HG02884 (cell line): Measurements from ENCODE around the gene TTC28.

Experiments used
- ATAC-seq: cut with Tn5 transposase; IDR thresholded peaks from one replicate; pipeline ENCODE4 v1.9.1; 2021; ENCODE audit warnings: mild to moderate bottlenecking, moderate library complexity; ENCODE audit not compliant: unreplicated experiment

TTC28 gene

GRCh38 chr22:28297504-28297903, 382.1 kb downstream of the TTC28 start:
- ATAC-seq = peak; percentile 66

- ATAC-seq = no peak
Observed at GRCh38 chr22:28296452-28296851, 383.2 kb downstream of the TTC28 start.

- ATAC-seq = no peak
Observed at GRCh38 chr22:28283068-28283654, 396.5 kb downstream of the TTC28 start.

- no peak for ATAC-seq
Observed at GRCh38 chr22:28282405-28283067, 397.1 kb downstream of the TTC28 start.

DNA sequence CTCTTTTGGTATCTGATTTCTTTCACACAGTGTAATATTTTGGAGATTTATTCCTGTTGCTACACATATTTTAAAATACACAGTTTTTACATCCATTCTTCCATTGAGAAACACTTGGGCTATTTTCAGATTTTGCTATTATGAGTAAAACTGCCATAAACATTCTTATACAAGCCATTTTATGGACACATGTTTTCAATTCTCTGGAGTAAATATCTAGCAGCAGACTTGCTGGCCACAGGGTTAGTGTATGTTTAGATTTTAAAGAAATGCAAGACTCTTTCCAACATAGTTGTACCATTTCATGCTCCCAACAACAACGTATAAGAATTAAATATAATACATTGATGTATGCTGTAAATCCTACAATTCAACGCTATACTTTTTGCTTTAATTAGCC, 399.8 kb downstream of the TTC28 start:
- no peak for ATAC-seq

GRCh38 chr22:28269277-28269676, 410.4 kb downstream of the TTC28 start:
- no peak for ATAC-seq

DNA sequence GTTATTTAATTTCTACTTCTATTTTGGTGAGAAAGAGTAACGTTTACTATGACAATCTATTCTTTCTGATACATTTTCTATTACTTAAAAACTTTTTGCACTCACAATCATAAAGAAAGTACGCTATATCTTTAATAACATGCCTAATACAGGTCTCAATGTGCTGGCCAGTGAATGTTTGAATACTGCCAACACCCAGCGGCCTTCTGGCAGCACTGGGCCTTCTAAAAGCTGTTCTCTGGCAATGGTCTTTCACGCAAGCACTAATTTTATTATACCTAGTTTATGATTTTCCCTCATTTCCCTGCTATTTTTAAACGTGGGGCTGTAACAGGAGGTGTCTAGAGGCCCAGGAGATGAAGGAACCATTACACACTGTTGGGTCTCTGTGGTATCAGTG, 410.8 kb downstream of the TTC28 start:
- no peak for ATAC-seq

- no peak for ATAC-seq
Observed at GRCh38 chr22:28268171-28268570, 411.5 kb downstream of the TTC28 start.

DNA sequence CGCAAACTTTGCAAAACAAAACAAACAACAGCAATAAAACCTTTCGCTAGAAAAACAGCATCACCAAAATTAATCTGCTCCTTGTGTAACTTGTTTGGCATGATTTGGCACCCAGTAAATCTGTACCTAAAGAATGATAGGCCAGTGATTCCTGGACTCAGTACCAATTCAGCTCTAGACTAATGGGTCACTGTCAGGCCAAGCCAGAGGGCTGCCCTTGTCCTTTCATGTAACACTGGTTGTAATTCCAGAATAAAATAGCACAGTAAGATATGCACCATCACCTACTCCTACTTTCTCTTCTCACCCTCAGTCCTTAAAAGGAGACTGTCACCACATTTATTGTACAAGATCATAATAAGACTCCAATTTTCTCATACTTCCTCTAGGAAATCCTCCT, 419.0 kb downstream of the TTC28 start:
- ATAC-seq = no peak

DNA sequence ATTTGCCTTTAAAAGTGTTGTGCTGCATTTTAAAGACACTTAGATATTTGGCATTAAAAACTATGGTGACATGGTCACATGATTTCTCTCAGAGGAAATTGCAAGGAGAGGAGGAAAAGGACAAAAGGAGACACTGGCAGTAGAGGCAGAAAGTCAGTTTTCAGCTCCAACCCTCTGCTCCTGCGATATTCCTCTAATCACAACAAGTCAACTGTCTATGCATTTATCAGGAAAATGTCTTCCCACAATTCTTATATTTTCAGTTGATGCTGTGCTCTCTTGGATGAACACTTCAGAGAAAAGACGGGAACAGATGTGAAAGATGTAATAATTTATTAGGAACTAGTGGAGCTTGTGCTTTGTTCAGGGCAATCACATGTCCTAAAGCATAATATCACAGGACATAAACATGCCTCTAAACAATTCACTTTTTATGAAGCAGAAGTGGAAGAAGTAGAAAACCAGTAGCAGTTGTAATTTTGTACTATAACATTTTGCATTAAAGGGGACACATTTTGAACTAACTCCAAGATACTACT, 419.8 kb downstream of the TTC28 start:
- no peak for ATAC-seq

- ATAC-seq = no peak
Observed at GRCh38 chr22:28254396-28254795, 425.2 kb downstream of the TTC28 start.

DNA sequence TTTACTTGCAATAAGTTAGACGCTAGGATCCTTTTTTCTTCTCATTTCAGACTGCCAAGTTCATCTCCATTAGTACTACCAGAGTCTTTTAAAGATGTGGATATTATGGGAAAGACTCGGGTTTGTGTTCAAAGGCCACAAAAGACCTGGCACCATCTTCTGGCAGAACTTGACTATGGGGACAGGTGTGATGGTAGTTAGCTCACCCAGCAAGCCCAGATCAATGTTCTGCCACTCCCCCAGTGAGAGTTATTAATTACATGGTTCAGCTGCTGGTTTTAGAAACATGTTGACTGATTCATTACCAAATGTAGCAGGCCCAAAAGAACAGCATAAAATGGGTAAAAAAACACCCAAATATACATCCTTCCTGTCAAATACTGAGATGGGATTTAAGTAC, 427.1 kb downstream of the TTC28 start:
- ATAC-seq = no peak

DNA sequence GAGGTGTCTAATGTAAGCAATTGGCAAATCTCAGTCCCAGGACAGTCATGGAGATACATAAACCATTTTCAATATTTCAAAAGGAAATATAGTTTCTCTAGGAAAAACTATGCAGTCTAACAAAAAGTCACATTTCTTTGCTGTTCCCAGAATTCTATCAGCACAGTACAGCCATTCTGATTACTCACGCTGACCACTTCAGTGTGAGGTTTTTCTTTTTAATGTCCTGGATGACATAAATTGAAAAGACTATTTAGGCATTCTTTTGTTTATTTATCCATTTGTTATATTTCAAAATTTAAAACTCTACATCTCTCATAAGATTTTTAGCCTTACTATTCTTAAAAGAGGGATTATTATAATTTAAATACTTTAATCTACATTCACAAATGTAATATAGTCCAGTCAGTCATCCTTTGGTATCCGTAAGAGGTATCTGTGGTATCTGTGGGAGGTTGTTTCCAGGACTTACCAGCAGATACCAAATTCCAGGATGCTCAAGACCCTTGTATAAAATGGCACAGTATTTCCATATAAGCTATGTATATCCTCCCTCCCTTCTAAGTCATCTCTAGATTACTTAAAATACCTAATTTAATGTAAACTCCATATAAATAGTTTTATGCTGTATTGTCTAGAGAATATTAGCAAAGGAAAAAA, 429.5 kb downstream of the TTC28 start:
- ATAC-seq = no peak

DNA sequence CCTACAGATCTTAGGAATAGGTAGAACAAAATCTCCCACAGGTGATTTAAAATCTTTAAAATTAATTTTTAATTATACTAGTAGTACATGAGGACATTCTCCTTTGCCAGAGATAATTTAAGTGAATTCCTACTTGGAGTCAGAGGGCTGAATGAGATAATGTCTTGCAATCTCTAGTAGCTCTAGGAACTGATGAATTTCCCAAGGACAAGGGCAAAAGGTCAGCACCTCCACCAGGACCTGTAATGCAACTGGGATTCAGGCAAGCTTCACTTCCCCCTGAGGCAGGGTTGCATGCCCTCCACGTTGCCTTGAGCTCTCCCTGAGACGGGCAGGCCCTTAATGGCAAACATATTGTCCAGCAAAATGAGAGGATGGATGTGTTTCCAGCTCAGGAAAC, 430.2 kb downstream of the TTC28 start:
- ATAC-seq = no peak

- ATAC-seq = no peak
Observed at GRCh38 chr22:28247667-28248363, 431.8 kb downstream of the TTC28 start.

DNA sequence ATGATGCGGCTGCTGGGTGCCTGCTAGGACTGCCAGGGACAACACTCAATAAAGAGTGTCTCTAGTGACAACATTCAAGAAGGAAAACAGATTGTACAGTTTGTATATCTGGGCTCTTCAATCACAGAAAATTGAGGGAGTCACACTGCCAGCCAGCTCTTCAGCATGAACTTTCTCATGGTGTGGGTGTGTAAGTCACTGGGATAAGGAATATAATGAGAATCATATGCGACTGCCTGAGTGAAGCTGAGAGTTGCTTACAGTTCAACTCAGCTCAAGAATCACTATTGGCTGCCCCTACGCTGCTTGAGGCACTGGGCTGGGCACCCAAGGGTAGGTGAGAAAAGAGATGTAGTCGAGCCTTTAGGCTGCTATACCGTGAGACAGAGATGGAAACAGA, 432.5 kb downstream of the TTC28 start:
- ATAC-seq = no peak

DNA sequence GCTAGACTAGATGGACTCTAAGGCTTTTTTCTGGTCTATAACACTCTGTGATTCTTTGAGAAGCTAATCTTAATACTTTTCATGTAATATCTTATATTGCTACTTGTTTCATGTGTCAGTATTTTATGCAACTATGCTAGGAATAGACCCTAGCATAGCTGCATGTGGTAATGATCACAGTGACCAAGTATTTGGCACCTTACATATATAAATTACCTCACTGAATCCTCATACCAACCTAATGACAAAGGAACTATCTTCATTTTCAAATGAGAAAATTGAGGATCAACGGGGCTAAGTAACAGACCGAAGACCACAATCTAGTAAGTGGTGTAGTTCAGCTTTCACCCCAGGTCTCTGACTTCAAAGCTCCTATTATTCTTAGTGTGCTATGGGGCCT, 433.2 kb downstream of the TTC28 start:
- no peak for ATAC-seq

GRCh38 chr22:28245579-28246224, 433.9 kb downstream of the TTC28 start:
- no peak for ATAC-seq

DNA sequence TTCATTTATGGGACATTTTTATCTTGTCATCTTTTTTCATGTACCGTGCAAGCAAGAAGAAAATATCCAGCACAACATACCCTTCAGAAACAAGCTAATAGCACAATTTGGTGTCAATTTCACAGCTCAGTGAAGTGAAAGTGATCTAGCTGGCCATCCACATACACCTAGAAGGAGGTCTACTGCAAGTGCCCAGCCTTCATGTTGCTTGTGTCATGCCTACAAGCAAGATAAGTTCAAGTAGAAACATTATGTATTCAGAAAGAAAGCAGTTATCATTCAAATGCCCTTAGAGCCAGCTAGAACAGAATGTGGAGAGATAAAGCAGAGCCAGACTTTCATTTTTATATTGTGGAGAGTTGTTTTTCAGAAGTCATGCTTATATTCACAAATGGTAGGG, 434.9 kb downstream of the TTC28 start:
- ATAC-seq = no peak

DNA sequence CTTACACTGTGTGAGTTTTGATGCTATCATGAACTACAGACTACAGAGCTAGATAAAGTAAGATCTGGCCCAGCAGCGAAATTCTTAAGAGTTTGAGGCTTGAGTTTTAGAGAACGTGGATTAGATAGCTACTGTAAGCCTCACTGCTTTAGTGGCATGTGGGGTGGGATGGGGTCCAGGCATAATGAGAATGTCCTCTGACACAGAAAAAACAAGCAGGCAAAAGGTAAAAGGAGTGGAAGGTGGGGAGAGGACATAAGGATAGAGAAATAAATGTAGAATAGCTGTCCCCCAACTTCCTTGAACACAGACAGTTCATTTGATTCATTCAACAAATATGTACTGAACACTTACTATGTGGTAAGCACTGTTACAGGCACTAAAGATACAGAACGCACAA, 436.1 kb downstream of the TTC28 start:
- ATAC-seq = no peak

- ATAC-seq = no peak
Observed at GRCh38 chr22:28241656-28242290, 437.9 kb downstream of the TTC28 start.
